Chondrocyte (in vitro differentiated cells): ENCODE data around the gene CACNA1B. TPM values are rescaled to one million over a fixed set of nuclear protein-coding genes. Genes with fewer than 3 reads are reported as not detected.

ENCODE experiments used
- DNase-seq: peaks from one replicate; pipeline ENCODE4 v3.0.0; 2021; ENCODE audit warnings: mixed read lengths, low spot score
- H3K27ac Mint-ChIP-seq: one replicate; pipeline ENCODE4 v1.8.0; 2021; ENCODE audit warnings: mild to moderate bottlenecking, moderate library complexity, mixed read lengths; ENCODE audit not compliant: unreplicated experiment
- H3K27me3 Mint-ChIP-seq: 2 replicates; pipeline ENCODE4 v1.8.0; 2021; ENCODE audit warnings: low read depth, mixed read lengths
- H3K36me3 Mint-ChIP-seq: 2 replicates; pipeline ENCODE4 v1.8.0; 2021; ENCODE audit warnings: low read depth, mixed read lengths
- H3K4me1 Mint-ChIP-seq: 2 replicates; pipeline ENCODE4 v1.8.0; 2021; ENCODE audit warnings: low read depth, mild to moderate bottlenecking, mixed read lengths
- H3K4me3 Mint-ChIP-seq: one replicate; pipeline ENCODE4 v1.8.0; 2021; ENCODE audit warnings: mild to moderate bottlenecking, moderate library complexity, mixed read lengths; ENCODE audit not compliant: unreplicated experiment
- H3K9me3 Mint-ChIP-seq: 2 replicates; pipeline ENCODE4 v1.8.0; 2021; ENCODE audit warnings: low read depth, mixed read lengths
- CTCF ChIP-seq: fragments of 200-600 bp; sonication (generic); IDR thresholded peaks from 2 replicates; pipeline ENCODE4 v1.5.0; 2021; ENCODE audit warnings: antibody characterized with exemption, mild to moderate bottlenecking, moderate library complexity
- total RNA-seq: library from RNA; stranded (reverse); gene quantifications from 3 replicates; pipeline ENCODE4 v1.2.1, GENCODE V29; 2021

CACNA1B gene
- total RNA-seq, 1 donor from 2014 or later = 3.7 TPM

GRCh38 chr9:137872296-137872695 lies 5.3 kb upstream of the CACNA1B start:
- no peaks in the 10 kb centered on the region for H3K36me3 Mint-ChIP-seq
- TF ChIP-seq CTCF = no peak
- peaks cover 10% of the 10 kb centered on the region for H3K9me3 Mint-ChIP-seq
- no peak for DNase-seq
- no peak overlapping the region for H3K4me3 Mint-ChIP-seq
- peaks cover 2% of the 10 kb centered on the region for H3K4me1 Mint-ChIP-seq
- H3K27me3 Mint-ChIP-seq = peaks cover 25% of the 10 kb centered on the region
- H3K27ac Mint-ChIP-seq = no peak overlapping the region

- Mint-ChIP-seq H3K27ac (no peak overlapping the region), H3K27me3 (peaks cover 25% of the 10 kb centered on the region), H3K4me1 (peaks cover 2% of the 10 kb centered on the region), H3K36me3 (no peaks in the 10 kb centered on the region), H3K4me3 (no peak overlapping the region), H3K9me3 (peaks cover 10% of the 10 kb centered on the region)
- no peak for TF ChIP-seq CTCF
- no peak for DNase-seq
Measured at GRCh38 chr9:137873408-137873807, 4.2 kb upstream of the CACNA1B start.

GRCh38 chr9:137873858-137874362 lies 3.7 kb upstream of the CACNA1B start:
- no peak for TF ChIP-seq CTCF
- Mint-ChIP-seq H3K27me3 (peaks cover 25% of the 10 kb centered on the region), H3K4me3 (no peak overlapping the region), H3K27ac (peak overlapping the region; percentile 3), H3K4me1 (peaks cover 2% of the 10 kb centered on the region), H3K9me3 (peaks cover 7% of the 10 kb centered on the region), H3K36me3 (no peaks in the 10 kb centered on the region)
- no peak for DNase-seq

- Mint-ChIP-seq H3K27me3 (peaks cover 25% of the 10 kb centered on the region), H3K4me3 (no peak overlapping the region), H3K36me3 (no peaks in the 10 kb centered on the region), H3K4me1 (peaks cover 2% of the 10 kb centered on the region), H3K27ac (no peak overlapping the region), H3K9me3 (peaks cover 3% of the 10 kb centered on the region)
- no peak for TF ChIP-seq CTCF
- DNase-seq = no peak
Measured at GRCh38 chr9:137875354-137875753, 2.2 kb upstream of the CACNA1B start.

- Mint-ChIP-seq H3K9me3 (peaks cover 3% of the 10 kb centered on the region), H3K36me3 (no peaks in the 10 kb centered on the region), H3K4me3 (no peak overlapping the region), H3K4me1 (peaks cover 2% of the 10 kb centered on the region), H3K27ac (no peak overlapping the region), H3K27me3 (peaks cover 25% of the 10 kb centered on the region)
- no peak for DNase-seq
- TF ChIP-seq CTCF = no peak
Measured at GRCh38 chr9:137875846-137876245, 1.7 kb upstream of the CACNA1B start.
